ENCODE measurements around the gene COPB2.

GRCh38 chr3:139317660-139318430 lies 71.6 kb downstream of the COPB2 start:
- no peak for TF ChIP-seq CTCF (IDR thresholded peaks at IDR 0.05; ENCODE audit: poor library complexity)
- TF ChIP-seq EZH2 (IDR thresholded peaks at IDR 0.05; ENCODE audit: borderline replicate concordance) = no peak

All from hepatocyte (in vitro differentiated cells).